NCI-H2107 treated with DMSO at 0.1 percent for 48 hours (cell line): ENCODE measurements around the gene TTC19.
"Not testable (repeated sequence)": the region's sequence is repeated elsewhere in the genome, so short reads cannot be mapped to it uniquely, and the experiment has no call there.

Experiments used
- DNase-seq: peaks from one replicate; lab custom pipeline; 2025; ENCODE audit not compliant: unreplicated experiment; lab: John Stamatoyannopoulos, UW

TTC19 gene

GRCh38 chr17:15972497-15972951 is 27.1 kb upstream of the TTC19 start:
- no peak for DNase-seq

DNA sequence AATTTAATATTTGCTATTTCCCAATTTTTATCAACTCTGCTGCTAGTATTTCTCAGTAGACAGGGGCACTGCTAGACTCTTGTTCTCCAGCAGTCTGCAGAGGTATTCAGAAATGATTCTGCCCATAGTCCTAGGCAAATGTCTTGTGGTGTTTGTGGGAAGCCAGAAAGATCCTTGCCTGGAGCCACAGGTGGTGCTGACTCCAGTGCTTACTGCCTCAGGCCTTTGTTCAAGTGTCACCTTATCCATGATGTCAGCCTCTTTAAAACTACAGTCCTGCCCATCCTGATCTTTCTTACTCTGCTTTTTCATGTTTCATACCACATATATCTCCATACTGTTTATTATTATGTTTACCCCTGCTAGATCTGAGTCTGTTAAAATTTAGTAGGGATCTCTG is 26.6 kb upstream of the TTC19 start:
- DNase-seq, result no peak

DNA sequence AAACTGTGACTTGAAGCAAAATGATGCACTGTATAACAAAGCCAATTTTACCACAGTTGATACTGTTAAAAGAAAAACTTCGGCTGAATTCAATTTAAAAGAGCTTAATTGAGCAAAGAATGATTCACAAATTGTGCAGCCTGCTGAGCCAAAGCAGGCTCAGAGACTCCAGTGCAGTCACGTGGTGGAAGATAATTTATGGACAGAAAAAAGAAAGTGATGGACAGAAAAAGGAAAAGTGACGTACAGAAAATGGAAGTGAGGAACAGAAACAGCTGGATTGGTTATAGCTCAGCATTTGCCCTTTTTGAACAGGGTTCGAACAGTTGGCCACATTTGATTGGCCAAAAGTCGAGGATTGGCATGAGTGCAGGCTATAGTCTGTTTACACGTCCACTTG is 25.8 kb upstream of the TTC19 start:
- no peak for DNase-seq

DNA sequence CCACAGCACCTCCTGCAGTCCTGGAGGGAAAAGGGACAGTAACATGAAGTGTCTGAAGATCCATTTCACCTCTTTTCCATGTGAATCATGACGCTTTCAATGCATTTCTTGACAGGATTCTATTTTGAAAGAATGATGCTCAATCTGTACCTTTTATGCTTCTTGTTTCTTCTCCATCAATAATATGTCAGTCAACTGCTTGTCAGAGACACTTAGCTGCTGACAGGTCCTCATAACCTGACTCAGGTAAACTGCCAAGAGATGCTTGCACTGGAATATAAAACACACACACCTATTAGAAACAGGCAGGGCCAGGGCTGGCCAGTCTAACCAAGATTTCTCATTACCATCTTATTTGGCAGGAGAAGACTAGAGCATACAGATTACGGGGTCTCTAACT is 21.7 kb upstream of the TTC19 start:
- no peak for DNase-seq

DNA sequence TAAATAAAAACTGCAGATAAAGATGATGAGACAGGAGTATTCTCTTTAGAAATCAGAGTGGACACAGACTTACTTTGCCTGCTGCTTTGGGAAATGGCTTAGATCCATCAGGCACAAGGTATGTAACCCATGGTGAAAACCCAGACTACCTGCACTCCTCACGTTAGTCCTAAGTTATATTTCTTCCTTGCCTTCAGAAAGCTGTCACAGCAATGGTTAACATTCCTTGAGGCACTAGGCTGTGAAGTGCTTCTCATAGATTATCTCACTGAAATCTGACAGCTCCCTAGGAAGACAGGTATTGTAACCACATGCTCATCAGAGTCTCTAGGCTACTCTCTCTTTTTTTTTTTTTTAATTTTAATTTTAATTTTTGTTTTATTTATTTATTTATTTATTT is 21.0 kb upstream of the TTC19 start:
- no peak for DNase-seq

- not testable (repeated sequence) for DNase-seq
Measured at GRCh38 chr17:15979013-15979412, 20.6 kb upstream of the TTC19 start.

DNA sequence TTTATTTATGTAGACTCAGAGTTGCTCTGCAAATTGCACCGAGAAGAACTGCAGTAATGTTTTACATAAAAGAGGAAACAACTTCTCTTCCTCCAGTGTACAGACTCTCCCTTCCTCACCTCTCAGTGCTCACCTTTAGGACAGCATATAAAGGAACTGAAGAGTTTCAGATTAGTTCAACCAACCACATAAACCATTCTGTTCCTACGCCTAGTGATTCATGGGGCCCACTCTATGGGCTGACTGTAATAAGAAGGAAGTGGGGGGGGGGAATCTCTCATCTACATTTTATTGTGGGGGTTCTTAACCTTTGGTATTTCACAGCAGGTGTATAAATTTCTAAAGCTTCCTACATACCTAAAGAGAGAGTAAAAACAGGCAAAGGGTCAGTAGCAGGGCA is 18.4 kb upstream of the TTC19 start:
- no peak for DNase-seq

DNA sequence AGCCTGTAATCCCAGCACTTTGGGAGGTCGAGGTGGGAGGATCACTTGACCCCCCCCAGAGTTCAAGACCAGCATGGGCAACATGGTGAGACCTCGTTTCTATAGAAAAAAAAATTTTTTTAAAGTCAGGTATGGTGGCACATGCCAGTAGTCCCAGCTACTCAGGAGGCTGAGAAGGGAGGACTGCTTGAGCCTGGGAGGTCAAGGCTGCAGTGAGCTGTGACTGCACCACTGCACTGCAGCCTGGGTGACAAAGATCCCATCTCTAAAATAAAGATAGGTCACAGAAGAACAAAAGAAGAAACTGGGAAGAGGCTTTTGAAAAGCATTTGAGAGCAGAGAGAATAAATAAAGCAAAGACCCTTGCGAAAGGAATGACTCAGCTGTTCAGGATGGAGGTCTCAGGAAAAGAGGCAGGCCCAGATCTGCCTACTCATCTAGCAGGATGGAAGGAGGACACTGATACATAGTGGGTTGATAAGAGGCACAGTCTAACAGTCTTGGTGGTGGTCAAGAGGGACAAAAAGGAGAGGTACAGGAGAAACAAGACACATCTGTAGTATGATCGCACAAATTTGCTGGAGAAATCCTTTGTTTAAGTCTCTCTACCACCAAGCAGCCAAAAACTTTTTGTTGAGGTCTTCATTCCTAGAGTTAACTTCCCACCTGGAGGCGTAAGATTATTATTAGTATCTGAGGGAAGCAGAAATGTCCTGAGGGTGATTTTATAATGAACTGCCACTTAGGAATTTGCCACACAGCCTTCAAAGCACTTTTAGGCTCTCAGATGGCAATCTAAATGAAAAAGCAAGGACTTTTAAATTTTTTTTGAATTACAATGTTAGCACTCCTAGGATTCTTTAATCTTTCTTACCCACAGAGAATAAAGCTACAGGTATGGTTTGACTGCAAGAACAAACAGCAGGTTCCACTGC is 17.7 kb upstream of the TTC19 start:
- DNase-seq, result no peak

DNA sequence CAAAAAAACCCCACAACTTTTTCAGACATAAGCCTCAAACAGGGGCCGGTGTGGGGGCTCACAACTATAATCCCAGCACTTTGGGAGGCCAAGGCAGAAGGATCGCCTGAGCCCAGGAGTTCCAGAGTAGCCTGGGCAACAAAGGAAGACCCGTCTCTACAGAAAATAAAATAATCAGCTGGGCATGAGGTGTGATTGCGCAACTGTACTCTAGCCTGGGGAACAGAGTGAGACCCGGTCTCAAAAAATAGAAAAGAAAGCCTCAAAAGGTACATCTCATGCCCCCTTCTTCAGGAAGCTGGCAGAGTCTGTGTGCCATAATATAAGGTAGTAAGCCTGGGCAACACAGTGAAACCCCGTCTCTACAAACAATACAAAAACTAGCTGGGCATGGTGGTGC is 3.3 kb upstream of the TTC19 start:
- DNase-seq, result no peak

GRCh38 chr17:15998031-15998562 is 1.5 kb upstream of the TTC19 start:
- DNase-seq, result no peak

DNA sequence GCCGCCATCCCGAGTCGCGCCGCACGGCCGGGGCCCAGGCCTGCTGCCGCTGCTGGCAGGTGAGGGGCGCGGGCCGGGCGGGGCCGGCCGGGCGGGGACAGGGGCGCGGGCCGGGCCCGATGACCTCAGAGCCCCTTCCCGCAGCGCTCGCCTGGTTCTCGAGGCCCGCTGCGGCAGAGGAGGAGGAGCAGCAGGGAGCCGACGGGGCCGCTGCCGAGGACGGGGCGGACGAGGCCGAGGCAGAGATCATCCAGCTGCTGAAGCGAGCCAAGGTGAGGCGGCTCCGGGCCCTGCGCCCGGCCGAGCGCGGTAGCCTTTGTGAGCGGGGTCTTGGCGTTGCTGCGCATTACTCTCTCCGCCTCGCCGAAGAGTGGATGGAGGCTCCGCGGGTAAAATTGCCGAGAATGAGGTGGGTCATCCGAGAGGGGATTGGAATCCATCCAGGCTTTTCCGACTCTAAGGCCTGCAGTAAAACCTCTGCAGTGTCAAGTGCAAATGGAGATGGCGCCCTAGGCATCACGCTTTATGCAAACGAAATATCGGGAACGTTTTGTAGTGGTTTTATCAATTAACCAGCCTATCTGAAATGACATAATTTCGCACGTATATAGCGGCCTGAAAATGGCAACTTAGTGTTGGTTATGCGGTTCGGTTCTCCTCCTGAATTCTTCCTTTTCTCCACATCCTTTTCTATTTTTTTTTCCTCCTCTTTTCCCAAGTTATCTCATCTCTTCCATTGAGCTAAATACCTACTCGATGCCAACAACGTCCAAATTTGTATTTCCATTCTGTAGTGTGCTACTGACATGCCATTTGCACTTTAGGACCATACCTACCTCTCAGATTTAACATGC is 577 bp downstream of the TTC19 start:
- DNase-seq, result no peak

GRCh38 chr17:16001226-16001897 is 1.7 kb downstream of the TTC19 start:
- no peak for DNase-seq

- no peak for DNase-seq
Measured at GRCh38 chr17:16002708-16003260, 3.2 kb downstream of the TTC19 start.

DNA sequence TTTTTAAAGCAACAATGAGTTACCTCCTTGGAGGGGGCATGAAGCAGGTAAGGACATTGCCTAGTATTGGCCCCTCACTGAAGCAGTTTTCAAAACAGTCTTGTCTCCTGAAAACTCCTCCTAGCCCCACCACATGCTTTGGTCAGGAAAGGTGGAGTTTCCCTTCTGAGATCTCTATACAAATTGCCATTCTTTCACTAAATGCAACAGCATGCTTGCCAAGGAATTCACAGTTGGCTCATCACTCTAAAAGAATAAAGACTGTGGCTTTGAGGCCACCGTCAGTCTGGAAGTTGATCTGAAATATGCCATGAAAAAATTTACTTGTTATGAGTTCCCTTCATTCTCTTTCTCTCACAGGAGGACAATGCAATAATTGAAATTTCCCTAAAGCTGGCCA is 4.2 kb downstream of the TTC19 start:
- DNase-seq, result no peak

GRCh38 chr17:16005636-16006035 is 6.0 kb downstream of the TTC19 start:
- no peak for DNase-seq

- DNase-seq, result no peak
Measured at GRCh38 chr17:16007439-16007838, 7.8 kb downstream of the TTC19 start.

DNA sequence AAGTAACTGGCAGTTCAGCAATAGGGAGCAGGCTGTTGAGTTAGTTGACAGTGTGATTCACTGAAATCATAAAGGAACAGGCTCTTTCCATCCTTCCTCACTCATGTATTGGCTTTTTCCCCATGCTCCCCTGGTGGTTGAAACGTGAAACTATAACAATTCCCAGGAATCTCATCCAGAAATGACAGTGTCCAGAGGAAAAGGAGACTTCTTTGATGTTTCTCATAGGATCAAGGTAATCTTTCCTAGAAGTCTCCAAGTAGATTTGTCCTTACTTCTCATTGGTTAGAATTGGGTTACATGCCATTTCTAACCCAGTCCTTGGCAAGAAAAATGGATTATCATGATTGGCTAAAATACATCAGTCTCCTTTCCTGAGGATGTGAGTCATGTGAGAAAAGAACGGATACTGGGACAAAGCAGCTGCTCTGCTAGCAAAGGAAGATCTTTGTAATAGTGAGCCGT is 14.4 kb downstream of the TTC19 start:
- no peak for DNase-seq

DNA sequence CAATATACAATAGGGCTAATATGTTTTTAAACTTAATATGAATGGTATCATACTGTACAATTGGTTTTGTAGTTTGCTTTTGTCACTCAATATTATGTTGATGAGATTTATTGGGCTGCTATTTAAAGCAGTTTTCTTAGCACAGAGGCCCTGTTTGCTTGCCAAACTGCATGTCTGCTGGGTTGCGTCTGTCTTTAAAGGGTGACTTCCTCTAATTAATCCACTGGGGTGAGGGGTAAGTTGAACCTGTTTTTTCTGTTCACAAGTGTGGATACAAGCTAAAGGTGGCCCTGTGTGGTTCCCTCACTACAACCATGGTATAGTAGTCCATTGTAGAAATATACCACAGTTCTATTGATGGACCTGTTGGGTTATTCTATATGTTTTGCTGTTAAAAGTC is 19.7 kb downstream of the TTC19 start:
- DNase-seq, result no peak

- no peak for DNase-seq
Measured at GRCh38 chr17:16023881-16024280, 24.3 kb downstream of the TTC19 start.

DNA sequence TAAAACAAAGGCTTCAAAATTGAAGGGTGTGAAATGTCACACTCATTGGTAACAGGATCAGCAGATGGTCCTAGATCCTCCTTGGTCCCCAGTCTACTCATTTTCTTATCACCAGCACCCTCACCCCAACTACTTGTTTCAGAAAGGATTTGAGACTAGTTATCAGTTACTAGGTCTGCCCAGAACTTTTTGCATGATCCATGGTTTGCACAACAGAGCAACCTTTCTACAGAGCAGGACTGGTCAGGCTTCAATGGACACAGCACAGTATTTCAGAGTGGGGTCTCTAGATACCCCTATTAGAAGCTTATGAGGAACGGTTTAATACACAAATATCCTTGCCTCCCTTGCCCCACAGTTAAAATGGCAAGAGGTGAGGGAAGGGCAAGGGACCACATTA is 25.6 kb downstream of the TTC19 start:
- DNase-seq, result no peak

DNA sequence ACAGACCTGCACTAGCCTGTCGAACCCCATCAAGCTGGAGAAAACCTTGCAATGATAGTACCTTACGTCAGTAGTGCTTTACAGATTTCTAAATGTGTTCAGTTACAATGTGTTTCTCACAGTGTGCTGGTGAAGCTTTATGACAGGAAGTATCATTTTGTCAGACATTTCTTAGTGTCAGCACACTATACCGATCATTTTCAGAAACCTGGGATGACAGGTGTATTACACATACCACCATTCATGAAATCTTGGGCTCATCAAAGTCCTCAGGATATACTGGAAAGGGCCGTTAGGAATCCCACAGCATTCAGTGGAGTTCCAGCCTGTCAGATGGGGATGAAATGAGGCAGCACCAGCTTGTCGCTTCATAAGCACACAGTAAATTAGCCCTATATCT is 27.3 kb downstream of the TTC19 start:
- DNase-seq, result no peak
